HepG2 (cell line): Measurements from ENCODE around the gene SLC35F3. TPM values are rescaled to one million over a fixed set of nuclear protein-coding genes. Genes with fewer than 3 reads are reported as not detected.

ENCODE experiments used
- ISX ChIP-seq: sonication (generic); formaldehyde crosslinking; conservative IDR thresholded peaks from 2 replicates; pipeline ENCODE4 v1.5.0; 2020; ENCODE audit warnings: missing genetic modification reagents
- MED1 ChIP-seq: sonication (generic); formaldehyde crosslinking; IDR thresholded peaks from 2 replicates; pipeline ENCODE4 v1.4.0; 2020; ENCODE audit warnings: missing genetic modification reagents
- PTBP1 ChIP-seq: fragments of 200-400 bp; formaldehyde crosslinking; IDR thresholded peaks from 2 replicates; pipeline ENCODE4 v1.6.1; 2018; ENCODE audit warnings: low read length, low read depth; ENCODE audit not compliant: poor library complexity, severe bottlenecking
- RFX1 ChIP-seq: fragments of 450-650 bp; IDR thresholded peaks from 2 replicates; pipeline ENCODE4 v1.6.1; 2017
- SMAD3 ChIP-seq: sonication (generic); formaldehyde crosslinking; IDR thresholded peaks from 2 replicates; pipeline ENCODE4 v1.4.0; 2020; ENCODE audit warnings: missing genetic modification reagents
- SRSF9 ChIP-seq: fragments of 200-400 bp; formaldehyde crosslinking; IDR thresholded peaks from 2 replicates; pipeline ENCODE4 v1.6.1; 2018; ENCODE audit warnings: borderline replicate concordance, mild to moderate bottlenecking, low read depth, low read length; ENCODE audit not compliant: insufficient read depth, poor library complexity, severe bottlenecking
- TMF1 ChIP-seq: sonication (generic); formaldehyde crosslinking; IDR thresholded peaks from 2 replicates; pipeline ENCODE4 v1.8.1; 2022; ENCODE audit warnings: low read depth, missing genetic modification reagents
- TRIM24 ChIP-seq: sonication (generic); formaldehyde crosslinking; IDR thresholded peaks from 2 replicates; pipeline ENCODE4 v1.8.0; 2022; ENCODE audit warnings: mild to moderate bottlenecking, missing genetic modification reagents
- TSC22D2 ChIP-seq: sonication (generic); formaldehyde crosslinking; IDR thresholded peaks from 2 replicates; pipeline ENCODE4 v1.5.1; 2020; ENCODE audit warnings: missing genetic modification reagents, mild to moderate bottlenecking, borderline replicate concordance
- ZKSCAN1 ChIP-seq: fragments of 150-350 bp; IDR thresholded peaks from 2 replicates; pipeline ENCODE4 v1.6.1; 2014; ENCODE audit warnings: low read length
- ZNF274 ChIP-seq: sonication (generic); formaldehyde crosslinking; IDR thresholded peaks from 2 replicates; pipeline ENCODE4 v1.5.1; 2020; ENCODE audit warnings: mild to moderate bottlenecking, missing genetic modification reagents
- ZNF333 ChIP-seq: sonication (generic); formaldehyde crosslinking; IDR thresholded peaks from 2 replicates; pipeline ENCODE4 v1.4.0; 2020; ENCODE audit warnings: mild to moderate bottlenecking, missing genetic modification reagents, borderline replicate concordance
- ZNF335 ChIP-seq: sonication (generic); formaldehyde crosslinking; IDR thresholded peaks from 2 replicates; pipeline ENCODE4 v1.4.0; 2020; ENCODE audit warnings: missing genetic modification reagents
- ZNF354B ChIP-seq: sonication (generic); formaldehyde crosslinking; IDR thresholded peaks from 2 replicates; pipeline ENCODE4 v1.8.0; 2022; ENCODE audit warnings: mild to moderate bottlenecking, missing genetic modification reagents
- ZNF562 ChIP-seq: sonication (generic); formaldehyde crosslinking; IDR thresholded peaks from 2 replicates; pipeline ENCODE4 v1.8.0; 2022; ENCODE audit warnings: missing genetic modification reagents, borderline replicate concordance
- ZNF615 ChIP-seq: sonication (generic); formaldehyde crosslinking; IDR thresholded peaks from 2 replicates; pipeline ENCODE4 v1.5.0; 2020; ENCODE audit warnings: mild to moderate bottlenecking, missing genetic modification reagents, borderline replicate concordance
- ZNF777 ChIP-seq: sonication (generic); formaldehyde crosslinking; IDR thresholded peaks from 2 replicates; pipeline ENCODE4 v1.4.0; 2020; ENCODE audit warnings: missing genetic modification reagents
- ZNF839 ChIP-seq: sonication (generic); formaldehyde crosslinking; IDR thresholded peaks from 2 replicates; pipeline ENCODE4 v1.4.0; 2020; ENCODE audit warnings: missing genetic modification reagents, mild to moderate bottlenecking, borderline replicate concordance
- polyA plus RNA-seq, 8 experiments: library from polyadenylated mRNA; depleted of rRNA in 3 of 8; stranded (reverse) in 7 of 8; unstranded in 1 of 8; fragments of >200 nt; fragmentation: Illumina TruSeq in 4 of 8; extraction: Trizol in 4 of 8; gene quantifications; 2 replicates each; pipeline versions ENCODE4 v1.2.1 to v1.2.3, GENCODE V29; 2011 to 2016; ENCODE audit warnings: low read depth in 4 of 8, missing spikeins in 1 of 8, mixed read lengths in 1 of 8; ENCODE audit not compliant: insufficient read depth in 1 of 8
- total RNA-seq, 5 experiments: library from RNA; depleted of rRNA; stranded (reverse); fragments of >200 nt; fragmentation: Illumina TruSeq; extraction: Trizol; gene quantifications; 2 replicates each; pipeline ENCODE4 v1.2.3, GENCODE V29; 2016; ENCODE audit warnings: low read depth in 1 of 5
- TF ChIP-seq, protein P1 (sequence below): sonication (generic); formaldehyde crosslinking; conservative IDR thresholded peaks from 2 replicates; pipeline ENCODE4 v1.5.0; 2020; ENCODE audit warnings: missing genetic modification reagents
- TF ChIP-seq, protein P2 (sequence below): sonication (generic); formaldehyde crosslinking; IDR thresholded peaks from 2 replicates; pipeline ENCODE4 v1.5.0; 2020; ENCODE audit warnings: missing genetic modification reagents
- TF ChIP-seq, protein P3 (sequence below): sonication (generic); formaldehyde crosslinking; IDR thresholded peaks from 2 replicates; pipeline ENCODE4 v1.5.1; 2020; ENCODE audit warnings: missing genetic modification reagents, mild to moderate bottlenecking, borderline replicate concordance
- TF ChIP-seq, protein P4 (sequence below): sonication (generic); formaldehyde crosslinking; IDR thresholded peaks from 2 replicates; pipeline ENCODE4 v1.4.0; 2020; ENCODE audit warnings: mild to moderate bottlenecking, missing genetic modification reagents
- TF ChIP-seq, protein P5 (sequence below): IDR thresholded peaks from 2 replicates; pipeline ENCODE4 v1.6.1; 2016; ENCODE audit warnings: low read depth

Gene SLC35F3
- total and polyA plus RNA-seq, 2 of the 13 experiments (the other 11 are each of a cell fraction or from before 2014, with no cell fraction given): not detected

DNA sequence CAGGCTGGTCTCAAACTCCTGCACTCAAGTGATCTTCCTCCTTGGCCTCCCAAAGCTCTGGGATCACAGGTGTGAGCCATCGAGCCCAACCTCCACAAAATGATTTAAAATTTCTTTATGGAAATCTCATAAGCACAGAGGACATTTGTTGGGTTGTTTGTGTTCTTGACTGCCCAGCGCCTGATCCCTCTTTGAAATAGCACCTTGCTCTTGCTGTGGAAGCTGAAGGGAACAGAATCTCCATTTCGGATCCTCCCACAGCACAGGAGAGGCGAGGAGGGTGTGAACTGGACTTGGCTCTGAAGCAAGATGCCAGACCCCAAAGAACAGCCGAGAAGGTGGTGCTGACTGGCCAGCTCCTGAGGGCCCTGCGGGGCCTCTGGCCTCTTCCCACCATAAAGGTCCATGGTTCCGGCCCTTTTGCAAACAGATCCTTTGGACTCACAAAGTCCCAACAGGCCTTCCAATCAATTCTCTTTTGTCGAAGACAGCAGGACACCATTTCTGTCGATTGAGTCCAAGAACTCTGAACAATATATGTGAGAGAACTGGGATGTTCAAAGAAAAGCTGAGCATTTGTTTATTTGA is 423.2 kb downstream of the SLC35F3 start (continued):
- TF ChIP-seq, protein P1, sequence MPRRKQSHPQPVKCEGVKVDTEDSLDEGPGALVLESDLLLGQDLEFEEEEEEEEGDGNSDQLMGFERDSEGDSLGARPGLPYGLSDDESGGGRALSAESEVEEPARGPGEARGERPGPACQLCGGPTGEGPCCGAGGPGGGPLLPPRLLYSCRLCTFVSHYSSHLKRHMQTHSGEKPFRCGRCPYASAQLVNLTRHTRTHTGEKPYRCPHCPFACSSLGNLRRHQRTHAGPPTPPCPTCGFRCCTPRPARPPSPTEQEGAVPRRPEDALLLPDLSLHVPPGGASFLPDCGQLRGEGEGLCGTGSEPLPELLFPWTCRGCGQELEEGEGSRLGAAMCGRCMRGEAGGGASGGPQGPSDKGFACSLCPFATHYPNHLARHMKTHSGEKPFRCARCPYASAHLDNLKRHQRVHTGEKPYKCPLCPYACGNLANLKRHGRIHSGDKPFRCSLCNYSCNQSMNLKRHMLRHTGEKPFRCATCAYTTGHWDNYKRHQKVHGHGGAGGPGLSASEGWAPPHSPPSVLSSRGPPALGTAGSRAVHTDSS: no peak
- TF ChIP-seq SRSF9 (no peak), ZNF354B (CRISPR knock-in tag) (no peak), ZNF274 (0 out of 2 replicates have a peak, but pooled peaks have one; percentile 60), MED1 (CRISPR knock-in tag) (peak; percentile 83), ZNF615 (no peak), TRIM24 (CRISPR knock-in tag) (no peak), TSC22D2 (CRISPR knock-in tag) (peak; percentile 83; the same call in 1 of the 2 replicates), ISX (0 out of 2 replicates have a peak, but pooled peaks have one; percentile 53), PTBP1 (no peak), ZKSCAN1 (no peak), SMAD3 (CRISPR knock-in tag) (0 out of 2 replicates have a peak, but pooled peaks have one; percentile 55), ZNF335 (CRISPR knock-in tag) (no peak), ZNF839 (CRISPR knock-in tag) (no peak), ZNF562 (CRISPR knock-in tag) (no peak), RFX1 (no peak), ZNF333 (CRISPR knock-in tag) (no peak), ZNF777 (CRISPR knock-in tag) (no peak), TMF1 (peak; percentile 80; the same call in 1 of the 2 replicates)
- TF ChIP-seq, protein P2, sequence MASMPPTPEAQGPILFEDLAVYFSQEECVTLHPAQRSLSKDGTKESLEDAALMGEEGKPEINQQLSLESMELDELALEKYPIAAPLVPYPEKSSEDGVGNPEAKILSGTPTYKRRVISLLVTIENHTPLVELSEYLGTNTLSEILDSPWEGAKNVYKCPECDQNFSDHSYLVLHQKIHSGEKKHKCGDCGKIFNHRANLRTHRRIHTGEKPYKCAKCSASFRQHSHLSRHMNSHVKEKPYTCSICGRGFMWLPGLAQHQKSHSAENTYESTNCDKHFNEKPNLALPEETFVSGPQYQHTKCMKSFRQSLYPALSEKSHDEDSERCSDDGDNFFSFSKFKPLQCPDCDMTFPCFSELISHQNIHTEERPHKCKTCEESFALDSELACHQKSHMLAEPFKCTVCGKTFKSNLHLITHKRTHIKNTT: no peak
- TF ChIP-seq, protein P3, sequence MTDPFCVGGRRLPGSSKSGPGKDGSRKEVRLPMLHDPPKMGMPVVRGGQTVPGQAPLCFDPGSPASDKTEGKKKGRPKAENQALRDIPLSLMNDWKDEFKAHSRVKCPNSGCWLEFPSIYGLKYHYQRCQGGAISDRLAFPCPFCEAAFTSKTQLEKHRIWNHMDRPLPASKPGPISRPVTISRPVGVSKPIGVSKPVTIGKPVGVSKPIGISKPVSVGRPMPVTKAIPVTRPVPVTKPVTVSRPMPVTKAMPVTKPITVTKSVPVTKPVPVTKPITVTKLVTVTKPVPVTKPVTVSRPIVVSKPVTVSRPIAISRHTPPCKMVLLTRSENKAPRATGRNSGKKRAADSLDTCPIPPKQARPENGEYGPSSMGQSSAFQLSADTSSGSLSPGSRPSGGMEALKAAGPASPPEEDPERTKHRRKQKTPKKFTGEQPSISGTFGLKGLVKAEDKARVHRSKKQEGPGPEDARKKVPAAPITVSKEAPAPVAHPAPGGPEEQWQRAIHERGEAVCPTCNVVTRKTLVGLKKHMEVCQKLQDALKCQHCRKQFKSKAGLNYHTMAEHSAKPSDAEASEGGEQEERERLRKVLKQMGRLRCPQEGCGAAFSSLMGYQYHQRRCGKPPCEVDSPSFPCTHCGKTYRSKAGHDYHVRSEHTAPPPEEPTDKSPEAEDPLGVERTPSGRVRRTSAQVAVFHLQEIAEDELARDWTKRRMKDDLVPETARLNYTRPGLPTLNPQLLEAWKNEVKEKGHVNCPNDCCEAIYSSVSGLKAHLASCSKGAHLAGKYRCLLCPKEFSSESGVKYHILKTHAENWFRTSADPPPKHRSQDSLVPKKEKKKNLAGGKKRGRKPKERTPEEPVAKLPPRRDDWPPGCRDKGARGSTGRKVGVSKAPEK (CRISPR knock-in tag): no peak
- TF ChIP-seq, protein P4, sequence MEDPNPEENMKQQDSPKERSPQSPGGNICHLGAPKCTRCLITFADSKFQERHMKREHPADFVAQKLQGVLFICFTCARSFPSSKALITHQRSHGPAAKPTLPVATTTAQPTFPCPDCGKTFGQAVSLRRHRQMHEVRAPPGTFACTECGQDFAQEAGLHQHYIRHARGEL (CRISPR knock-in tag): 0 out of 2 replicates have a peak, but pooled peaks have one; percentile 57
- TF ChIP-seq, protein P5, sequence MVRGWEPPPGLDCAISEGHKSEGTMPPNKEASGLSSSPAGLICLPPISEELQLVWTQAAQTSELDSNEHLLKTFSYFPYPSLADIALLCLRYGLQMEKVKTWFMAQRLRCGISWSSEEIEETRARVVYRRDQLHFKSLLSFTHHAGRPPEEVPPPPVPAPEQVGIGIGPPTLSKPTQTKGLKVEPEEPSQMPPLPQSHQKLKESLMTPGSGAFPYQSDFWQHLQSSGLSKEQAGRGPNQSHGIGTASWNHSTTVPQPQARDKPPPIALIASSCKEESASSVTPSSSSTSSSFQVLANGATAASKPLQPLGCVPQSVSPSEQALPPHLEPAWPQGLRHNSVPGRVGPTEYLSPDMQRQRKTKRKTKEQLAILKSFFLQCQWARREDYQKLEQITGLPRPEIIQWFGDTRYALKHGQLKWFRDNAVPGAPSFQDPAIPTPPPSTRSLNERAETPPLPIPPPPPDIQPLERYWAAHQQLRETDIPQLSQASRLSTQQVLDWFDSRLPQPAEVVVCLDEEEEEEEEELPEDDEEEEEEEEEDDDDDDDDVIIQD (CRISPR knock-in tag): peak; percentile 68; the same call in 1 of the 2 replicates
